Kidney (tissue), 2 donors: ENCODE results near the gene NMRK1. TPM values are rescaled to one million over a fixed set of nuclear protein-coding genes. Genes with fewer than 3 reads are reported as not detected.

ENCODE experiments used
- polyA plus RNA-seq: library from polyadenylated mRNA; stranded (reverse); fragments of 350-450 nt; fragmentation: Illumina TruSeq; extraction: RNeasy Lipid Tissue Mini Kit (QIAGEN cat#74804); gene quantifications from one replicate; pipeline ENCODE4 v1.2.3, GENCODE V29; 2014; ENCODE audit warnings: low read depth, low replicate concordance; ENCODE audit not compliant: insufficient read depth
- total RNA-seq: library from RNA; stranded (reverse); fragmentation: NEBNext Ultra II Directional; extraction: Animal tissue kit (Norgen Biotek cat#: 25700); gene quantifications from one replicate; pipeline ENCODE4 v1.2.1, GENCODE V29; 2021
- donor health status: DM: yes; HTN: yes; CAD: no.

NMRK1 gene
- total and polyA plus RNA-seq, 2 donors from 2014 or later: 42.3 to 67.8 TPM

Other genes starting within 250 kb of the NMRK1 start
- 1.3 TPM for gene TRPM6, start 200.2 kb downstream of the NMRK1 start, total RNA-seq
- gene TRPM6, start 200.2 kb downstream of the NMRK1 start, polyA plus RNA-seq: 2.0 TPM
- 2.3 TPM for gene C9orf40, start 135.2 kb downstream of the NMRK1 start, total RNA-seq
- 5.2 TPM for gene C9orf40, start 135.2 kb downstream of the NMRK1 start, polyA plus RNA-seq
- 17.2 TPM for gene CARNMT1, start 59.9 kb downstream of the NMRK1 start, total RNA-seq
- gene CARNMT1, start 59.9 kb downstream of the NMRK1 start, polyA plus RNA-seq: 8.2 TPM
- gene OSTF1, start 359 bp upstream of the NMRK1 start, total RNA-seq: 52.7 TPM
- gene OSTF1, start 359 bp upstream of the NMRK1 start, polyA plus RNA-seq: 42.8 TPM